IMR-90 (cell line): ENCODE results near the gene TUBB6. TPM values are rescaled to one million over a fixed set of nuclear protein-coding genes. Genes with fewer than 3 reads are reported as not detected.

Experiments
- ATAC-seq: fragments of 200-7000 bp; cut with Tn5 transposase; 2 replicates; pipeline ENCODE4 v1.9.1; 2020; ENCODE audit warnings: low read depth, mild to moderate bottlenecking, moderate library complexity
- BruUV-seq: library from RNA; stranded (reverse); fragments of 400-500 nt; replicated peaks from 2 replicates; lab custom pipeline; 2021; lab: Mats Ljungman, UMichigan
- CTCF ChIA-PET: fragments of 300-600 bp; formaldehyde crosslinking; extraction: SDS; loops from one replicate; lab custom pipeline; 2021; ENCODE audit warnings: antibody characterized with exemption; lab: Yijun Ruan, JAX
- POLR2A ChIA-PET: fragments of 300-600 bp; sonication (Branson Sonifier 250); formaldehyde crosslinking; loops from one replicate; lab custom pipeline; 2022; ENCODE audit warnings: antibody characterized with exemption; ENCODE audit not compliant: unreplicated experiment; lab: Charles Lee
- DNase-seq: peaks from one replicate; pipeline ENCODE4 v3.0.0; 2013
- H2AFZ ChIP-seq: replicated peaks from 2 replicates; pipeline ENCODE3; 2013; ENCODE audit warnings: low read length, mild to moderate bottlenecking; ENCODE audit not compliant: poor library complexity
- H2AK5ac ChIP-seq: 2 replicates; pipeline ENCODE4 v1.6.1; 2013; ENCODE audit warnings: low read depth, low read length, inconsistent platforms
- H2AK9ac ChIP-seq: replicated peaks from 2 replicates; pipeline ENCODE3; 2013; ENCODE audit warnings: mild to moderate bottlenecking, low read depth, low read length, moderate library complexity; ENCODE audit not compliant: poor library complexity
- H2BK120ac ChIP-seq: 2 replicates; pipeline ENCODE4 v1.6.1; 2013; ENCODE audit warnings: low read depth, low read length, inconsistent platforms
- H2BK15ac ChIP-seq: 3 replicates; pipeline ENCODE4 v1.6.1; 2013; ENCODE audit warnings: low read depth, low read length, inconsistent platforms
- H2BK20ac ChIP-seq: 2 replicates; pipeline ENCODE4 v1.6.1; 2013; ENCODE audit warnings: low read depth, mild to moderate bottlenecking, inconsistent platforms, low read length, moderate library complexity
- H2BK5ac ChIP-seq: 2 replicates; pipeline ENCODE4 v1.6.1; 2013; ENCODE audit warnings: mild to moderate bottlenecking, low read depth, low read length, inconsistent platforms; ENCODE audit not compliant: poor library complexity, severe bottlenecking
- H3K14ac ChIP-seq: replicated peaks from 2 replicates; pipeline ENCODE4 v1.6.1; 2013; ENCODE audit warnings: low read depth, low read length, inconsistent platforms
- H3K18ac ChIP-seq: 2 replicates; pipeline ENCODE4 v1.6.1; 2013; ENCODE audit warnings: low read depth, low read length, control low read depth
- H3K23ac ChIP-seq: 2 replicates; pipeline ENCODE4 v1.6.1; 2013; ENCODE audit warnings: low read depth, low read length, inconsistent platforms
- H3K27ac ChIP-seq: 2 replicates; pipeline ENCODE4 v1.5.1; 2013; ENCODE audit warnings: mild to moderate bottlenecking, control low read depth, low read length; ENCODE audit not compliant: insufficient read depth
- H3K27me3 ChIP-seq: 2 replicates; pipeline ENCODE4 v1.6.1; 2013; ENCODE audit warnings: low read length; ENCODE audit not compliant: control insufficient read depth, insufficient read depth
- H3K36me3 ChIP-seq: 2 replicates; pipeline ENCODE4 v1.6.1; 2013; ENCODE audit warnings: low read length, mixed read lengths; ENCODE audit not compliant: control insufficient read depth, insufficient read depth
- H3K4ac ChIP-seq: 2 replicates; pipeline ENCODE4 v1.6.1; 2013; ENCODE audit warnings: low read depth, low read length, inconsistent platforms
- H3K4me1 ChIP-seq: 2 replicates; pipeline ENCODE4 v1.6.1; 2013; ENCODE audit warnings: low read length, mixed read lengths; ENCODE audit not compliant: control insufficient read depth, insufficient read depth
- H3K4me2 ChIP-seq: 2 replicates; pipeline ENCODE4 v1.6.1; 2013; ENCODE audit warnings: low read depth, mild to moderate bottlenecking, control low read depth, low read length, moderate library complexity
- H3K4me3 ChIP-seq: 2 replicates; pipeline ENCODE4 v1.5.1; 2013; ENCODE audit warnings: low read depth, mild to moderate bottlenecking, control low read depth, low read length, moderate library complexity; ENCODE audit not compliant: insufficient read depth
- H3K56ac ChIP-seq: 2 replicates; pipeline ENCODE4 v1.6.1; 2013; ENCODE audit warnings: low read length, inconsistent platforms; ENCODE audit not compliant: insufficient read depth; ENCODE audit errors: extremely low read depth
- H3K79me1 ChIP-seq, 2 experiments: 2 replicates each; pipeline ENCODE4 v1.6.1; 2013; ENCODE audit warnings: low read length in 2 of 2, inconsistent platforms in 1 of 2, low read depth in 1 of 2
- H3K9ac ChIP-seq: 2 replicates; pipeline ENCODE4 v1.6.1; 2013; ENCODE audit warnings: low read depth, low read length, control low read depth
- H3K9me1 ChIP-seq: 2 replicates; pipeline ENCODE4 v1.6.1; 2013; ENCODE audit warnings: low read length, inconsistent platforms; ENCODE audit not compliant: insufficient read depth
- H3K9me3 ChIP-seq: 2 replicates; pipeline ENCODE4 v1.6.1; 2013; ENCODE audit warnings: low read length; ENCODE audit not compliant: control insufficient read depth, insufficient read depth
- H4K20me1 ChIP-seq: 2 replicates; pipeline ENCODE4 v1.6.1; 2013; ENCODE audit warnings: low read length, inconsistent platforms; ENCODE audit not compliant: insufficient read depth
- H4K5ac ChIP-seq: 2 replicates; pipeline ENCODE4 v1.6.1; 2013; ENCODE audit warnings: mild to moderate bottlenecking, low read depth, low read length, control low read depth
- H4K8ac ChIP-seq, 2 experiments: 2 replicates each; pipeline ENCODE4 v1.6.1; 2013; ENCODE audit warnings: low read depth in 2 of 2, low read length in 2 of 2, control low read depth in 1 of 2, inconsistent platforms in 1 of 2
- H4K91ac ChIP-seq: 2 replicates; pipeline ENCODE4 v1.6.1; 2013; ENCODE audit warnings: low read depth, low read length, inconsistent platforms; ENCODE audit not compliant: insufficient read depth
- CHD1 ChIP-seq: IDR thresholded peaks from 2 replicates; pipeline ENCODE4 v1.6.1; 2012; ENCODE audit warnings: low read depth, low read length, improper control_type of control experiment
- MAFK ChIP-seq: IDR thresholded peaks from 2 replicates; pipeline ENCODE4 v1.6.1; 2012; ENCODE audit warnings: low read depth, low read length, improper control_type of control experiment
- USF2 ChIP-seq: fragments of 150-350 bp; IDR thresholded peaks from 2 replicates; pipeline ENCODE4 v1.6.1; 2017; ENCODE audit warnings: mild to moderate bottlenecking, antibody characterized with exemption, low read length, low read depth
- WGBS, 2 experiments: methylation state at CpG; one replicate each; pipeline versions ENCODE4 v1.1.5 to v1.1.7; 2013; ENCODE audit warnings: missing lambda C conversion rate in 2 of 2; ENCODE audit not compliant: insufficient read length in 1 of 2; ENCODE audit errors: extremely low coverage in 2 of 2; 5-methylcytosine and 5-hydroxymethylcytosine counted together
- dilution Hi-C: fragments of 300-500 bp; cut with HindIII; formaldehyde crosslinking; loops from one replicate; pipeline ENCODE4 v1.14.3; 2018; ENCODE audit warnings: low sequenced_read_pairs; ENCODE audit not compliant: unreplicated experiment
- in situ Hi-C: fragments of 300-500 bp; cut with MboI; formaldehyde crosslinking; loops from 3 replicates; pipeline ENCODE4 v1.14.3; 2019; ENCODE audit warnings: low sequenced_read_pairs, inconsistent platforms, mixed read lengths
- intact Hi-C: fragments of 100-400 bp; cut with micrococcal nuclease; formaldehyde crosslinking; loops from 2 replicates; pipeline ENCODE4 v1.10.0; 2022
- polyA plus RNA-seq, 3 experiments: library from polyadenylated mRNA; depleted of rRNA; stranded (reverse); fragments of >200 nt; gene quantifications; 2 replicates each; pipeline ENCODE4 v1.2.3, GENCODE V29; 2012; ENCODE audit warnings: low replicate concordance in 1 of 3
- total RNA-seq: library from RNA; depleted of rRNA; stranded (reverse); fragments of >200 nt; gene quantifications from 2 replicates; pipeline ENCODE4 v1.2.3, GENCODE V29; 2012

Gene TUBB6
- total and polyA plus RNA-seq, 2 of the 4 experiments (the other 2 are of a cell fraction): 927 to 1,040 TPM

GRCh38 chr18:12318334-12318697 lies 10.3 kb downstream of the TUBB6 start:
- TF ChIP-seq CHD1 (no peak), USF2 (no peak), MAFK (no peak)
- Histone ChIP-seq H4K8ac (no peak overlapping the region), H3K9me3 (no peaks in the 10 kb centered on the region), H3K18ac (no peak overlapping the region), H2BK15ac (no peak overlapping the region), H3K79me1 (peaks cover 39 to 68% of the 10 kb centered on the region in 2 experiments), H4K91ac (no peak overlapping the region), H3K4me3 (no peak overlapping the region), H4K20me1 (peaks cover 93% of the 10 kb centered on the region), H2BK5ac (no peak overlapping the region), H4K5ac (no peak overlapping the region), H3K14ac (no peak overlapping the region), H3K23ac (no peak overlapping the region; the same call in 1 of the 2 replicates), H3K9ac (no peak overlapping the region), H3K36me3 (peaks cover 62% of the 10 kb centered on the region), H2BK120ac (no peak overlapping the region), H3K4me2 (no peak overlapping the region), H3K9me1 (peaks cover 7% of the 10 kb centered on the region; the same call in 1 of the 2 replicates), H3K27ac (peak overlapping the region; percentile 31; the same call in 1 of the 2 replicates), H2AK5ac (no peak overlapping the region), H2BK20ac (no peak overlapping the region), H2AK9ac (no peak overlapping the region), H3K4ac (no peak overlapping the region), H3K56ac (no peak overlapping the region), H2AFZ (no peak overlapping the region), H3K4me1 (peaks cover 17% of the 10 kb centered on the region), H3K27me3 (no peaks in the 10 kb centered on the region)
- ChIA-PET CTCF (interaction anchor here (1.1 to 2.3 kb wide), 3 partner anchors 11 to 80 kb away, joined by 3 to 5 read pairs (median 3); no protein-coding TSS in a partner anchor), POLR2A (interaction anchor here (0.9 kb wide), 1 partner anchor 39 kb away, joined by 3 read pairs; no protein-coding TSS in a partner anchor)
- dilution Hi-C loops: no loop called here
- BruUV-seq: no TSS peak
- ATAC-seq: no peak
- DNase-seq: no peak
- in situ Hi-C loops: no loop called here
- intact Hi-C loops: no loop called here
- 63% methylated on average over 3 of the region's 5 CpGs; no CpG with 5 or more reads in 1 of the 2 experiments for WGBS, 2 experiments
